Measurements from ENCODE around the gene CARNS1. TPM values are rescaled to one million over a fixed set of nuclear protein-coding genes. Genes with fewer than 3 reads are reported as not detected.
A peak's percentile ranks its signal among the peaks of the same experiment; 100 is the strongest.

Gene CARNS1
- total and polyA plus RNA-seq, 2 of the 13 experiments (the other 11 are each of a cell fraction or from before 2014, with no cell fraction given) = not detected

DNA sequence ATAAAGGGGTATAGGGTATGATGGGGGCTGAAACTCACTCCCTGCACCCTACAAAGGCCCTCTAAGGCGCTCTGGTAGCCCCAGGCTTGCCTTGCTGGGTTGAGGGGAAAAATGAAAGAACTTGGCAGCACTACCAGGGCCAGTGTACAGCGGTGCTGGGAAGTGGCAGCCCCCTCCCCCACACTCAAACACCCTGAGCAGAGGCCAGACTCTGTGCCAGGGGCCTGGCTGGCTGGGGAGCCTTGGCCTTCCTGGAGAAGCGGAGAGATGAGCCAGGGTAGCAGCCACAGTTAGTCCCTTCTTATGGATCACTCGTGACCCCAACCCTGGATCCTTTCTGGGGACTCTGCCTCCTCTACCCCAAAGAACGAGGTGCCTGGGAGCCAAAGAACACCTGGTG lies 50.9 kb downstream of the CARNS1 start:
- no peak overlapping the region for H3K27ac ChIP-seq (ENCODE audit: extremely low read length, insufficient read depth, low read length)
- no peak overlapping the region for H3K4me3 ChIP-seq (replicated peaks in 1 of 3; ENCODE audit: insufficient read depth in 1 of 3, low read depth in 2 of 3, low read length in 3 of 3)
- no peak overlapping the region for H2AFZ ChIP-seq (ENCODE audit: low read length)
- FAIRE-seq (no peak), ATAC-seq (no peak), DNase-seq (ENCODE audit: low spot score) (no peak)
- no peaks in the 10 kb centered on the region for H3K27me3 ChIP-seq (ENCODE audit: control insufficient read depth in 1 of 2, insufficient read depth in 2 of 2, low read length in 2 of 2)
- H3K4me2 ChIP-seq (ENCODE audit: low read depth, low read length) = no peak overlapping the region
- ChIA-PET CTCF (ENCODE audit: low intra/inter-chr PET ratio, low total read pairs) (no interaction called here), POLR2A (interaction anchor here (2.2 to 2.5 kb wide), 2 partner anchors 65 to 75 kb away, joined by 10 to 16 read pairs; partner anchors contain the start of genes PPP1CA and RAD9A)
- H3K9me3 ChIP-seq (ENCODE audit: low read length) = no peaks in the 10 kb centered on the region
- 94% methylated on average over 5 of the region's 5 CpGs for WGBS (ENCODE audit: low lambda C conversion rate)
- H3K4me1 ChIP-seq (ENCODE audit: insufficient read depth, low read length) = peaks cover 56% of the 10 kb centered on the region
- intact Hi-C loops (cut with micrococcal nuclease; ENCODE audit: unreplicated experiment) = no loop called here
- BruUV-seq (replicated peaks) = no TSS peak
- no peaks in the 10 kb centered on the region for H4K20me1 ChIP-seq (ENCODE audit: insufficient read depth, low read length)
- in situ Hi-C loops (cut with HindIII; ENCODE audit: extremely low pct_ligation_motif_present, low pct_unique_long_range_greater_than_20kb) = loop anchor here (5.0 kb wide), 1 partner anchor 64 kb away; the partner anchor contains the start of genes PPP1CA and TBC1D10C
- H3K36me3 ChIP-seq (replicated peaks in 1 of 2; ENCODE audit: control insufficient read depth in 1 of 2, insufficient read depth in 2 of 2, low read length in 2 of 2) = no peaks in the 10 kb centered on the region
- H3K79me2 ChIP-seq (ENCODE audit: insufficient read depth, low read length) = no peaks in the 10 kb centered on the region
- H3K9ac ChIP-seq (ENCODE audit: insufficient read depth, low read depth, low read length) = no peak overlapping the region
- TF ChIP-seq POLR2A (IDR thresholded peaks at IDR 0.05; ENCODE audit: insufficient read depth in 1 of 2, low read depth in 2 of 2, low read length in 2 of 2) (no peak), HMGA1 (CRISPR knock-in tag; conservative IDR thresholded peaks at IDR 0.05) (no peak), ZNF441 (CRISPR knock-in tag; IDR thresholded peaks at IDR 0.05; ENCODE audit: borderline replicate concordance) (no peak), KLF6 (CRISPR knock-in tag; IDR thresholded peaks at IDR 0.05) (no peak), ZNF253 (CRISPR knock-in tag; IDR thresholded peaks at IDR 0.05; ENCODE audit: borderline replicate concordance) (no peak), MEIS1 (CRISPR knock-in tag; IDR thresholded peaks at IDR 0.05; ENCODE audit: borderline replicate concordance) (no peak), FIP1L1 (IDR thresholded peaks at IDR 0.05; ENCODE audit: borderline replicate concordance, insufficient read depth, low read depth, low read length) (no peak), ZNF234 (CRISPR knock-in tag; conservative IDR thresholded peaks at IDR 0.05) (no peak)
- TF ChIP-seq, protein P1, sequence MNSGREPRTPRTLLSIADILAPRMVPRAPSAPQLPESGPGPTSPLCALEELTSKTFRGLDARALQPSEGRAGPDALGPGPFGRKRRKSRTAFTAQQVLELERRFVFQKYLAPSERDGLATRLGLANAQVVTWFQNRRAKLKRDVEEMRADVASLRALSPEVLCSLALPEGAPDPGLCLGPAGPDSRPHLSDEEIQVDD (CRISPR knock-in tag; IDR thresholded peaks at IDR 0.05; ENCODE audit: borderline replicate concordance) = no peak
- TF ChIP-seq, protein P2, sequence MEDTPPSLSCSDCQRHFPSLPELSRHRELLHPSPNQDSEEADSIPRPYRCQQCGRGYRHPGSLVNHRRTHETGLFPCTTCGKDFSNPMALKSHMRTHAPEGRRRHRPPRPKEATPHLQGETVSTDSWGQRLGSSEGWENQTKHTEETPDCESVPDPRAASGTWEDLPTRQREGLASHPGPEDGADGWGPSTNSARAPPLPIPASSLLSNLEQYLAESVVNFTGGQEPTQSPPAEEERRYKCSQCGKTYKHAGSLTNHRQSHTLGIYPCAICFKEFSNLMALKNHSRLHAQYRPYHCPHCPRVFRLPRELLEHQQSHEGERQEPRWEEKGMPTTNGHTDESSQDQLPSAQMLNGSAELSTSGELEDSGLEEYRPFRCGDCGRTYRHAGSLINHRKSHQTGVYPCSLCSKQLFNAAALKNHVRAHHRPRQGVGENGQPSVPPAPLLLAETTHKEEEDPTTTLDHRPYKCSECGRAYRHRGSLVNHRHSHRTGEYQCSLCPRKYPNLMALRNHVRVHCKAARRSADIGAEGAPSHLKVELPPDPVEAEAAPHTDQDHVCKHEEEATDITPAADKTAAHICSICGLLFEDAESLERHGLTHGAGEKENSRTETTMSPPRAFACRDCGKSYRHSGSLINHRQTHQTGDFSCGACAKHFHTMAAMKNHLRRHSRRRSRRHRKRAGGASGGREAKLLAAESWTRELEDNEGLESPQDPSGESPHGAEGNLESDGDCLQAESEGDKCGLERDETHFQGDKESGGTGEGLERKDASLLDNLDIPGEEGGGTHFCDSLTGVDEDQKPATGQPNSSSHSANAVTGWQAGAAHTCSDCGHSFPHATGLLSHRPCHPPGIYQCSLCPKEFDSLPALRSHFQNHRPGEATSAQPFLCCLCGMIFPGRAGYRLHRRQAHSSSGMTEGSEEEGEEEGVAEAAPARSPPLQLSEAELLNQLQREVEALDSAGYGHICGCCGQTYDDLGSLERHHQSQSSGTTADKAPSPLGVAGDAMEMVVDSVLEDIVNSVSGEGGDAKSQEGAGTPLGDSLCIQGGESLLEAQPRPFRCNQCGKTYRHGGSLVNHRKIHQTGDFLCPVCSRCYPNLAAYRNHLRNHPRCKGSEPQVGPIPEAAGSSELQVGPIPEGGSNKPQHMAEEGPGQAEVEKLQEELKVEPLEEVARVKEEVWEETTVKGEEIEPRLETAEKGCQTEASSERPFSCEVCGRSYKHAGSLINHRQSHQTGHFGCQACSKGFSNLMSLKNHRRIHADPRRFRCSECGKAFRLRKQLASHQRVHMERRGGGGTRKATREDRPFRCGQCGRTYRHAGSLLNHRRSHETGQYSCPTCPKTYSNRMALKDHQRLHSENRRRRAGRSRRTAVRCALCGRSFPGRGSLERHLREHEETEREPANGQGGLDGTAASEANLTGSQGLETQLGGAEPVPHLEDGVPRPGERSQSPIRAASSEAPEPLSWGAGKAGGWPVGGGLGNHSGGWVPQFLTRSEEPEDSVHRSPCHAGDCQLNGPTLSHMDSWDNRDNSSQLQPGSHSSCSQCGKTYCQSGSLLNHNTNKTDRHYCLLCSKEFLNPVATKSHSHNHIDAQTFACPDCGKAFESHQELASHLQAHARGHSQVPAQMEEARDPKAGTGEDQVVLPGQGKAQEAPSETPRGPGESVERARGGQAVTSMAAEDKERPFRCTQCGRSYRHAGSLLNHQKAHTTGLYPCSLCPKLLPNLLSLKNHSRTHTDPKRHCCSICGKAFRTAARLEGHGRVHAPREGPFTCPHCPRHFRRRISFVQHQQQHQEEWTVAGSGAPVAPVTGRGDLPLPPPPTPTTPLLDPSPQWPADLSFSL (CRISPR knock-in tag; IDR thresholded peaks at IDR 0.05) = no peak
- TF ChIP-seq, protein P3, sequence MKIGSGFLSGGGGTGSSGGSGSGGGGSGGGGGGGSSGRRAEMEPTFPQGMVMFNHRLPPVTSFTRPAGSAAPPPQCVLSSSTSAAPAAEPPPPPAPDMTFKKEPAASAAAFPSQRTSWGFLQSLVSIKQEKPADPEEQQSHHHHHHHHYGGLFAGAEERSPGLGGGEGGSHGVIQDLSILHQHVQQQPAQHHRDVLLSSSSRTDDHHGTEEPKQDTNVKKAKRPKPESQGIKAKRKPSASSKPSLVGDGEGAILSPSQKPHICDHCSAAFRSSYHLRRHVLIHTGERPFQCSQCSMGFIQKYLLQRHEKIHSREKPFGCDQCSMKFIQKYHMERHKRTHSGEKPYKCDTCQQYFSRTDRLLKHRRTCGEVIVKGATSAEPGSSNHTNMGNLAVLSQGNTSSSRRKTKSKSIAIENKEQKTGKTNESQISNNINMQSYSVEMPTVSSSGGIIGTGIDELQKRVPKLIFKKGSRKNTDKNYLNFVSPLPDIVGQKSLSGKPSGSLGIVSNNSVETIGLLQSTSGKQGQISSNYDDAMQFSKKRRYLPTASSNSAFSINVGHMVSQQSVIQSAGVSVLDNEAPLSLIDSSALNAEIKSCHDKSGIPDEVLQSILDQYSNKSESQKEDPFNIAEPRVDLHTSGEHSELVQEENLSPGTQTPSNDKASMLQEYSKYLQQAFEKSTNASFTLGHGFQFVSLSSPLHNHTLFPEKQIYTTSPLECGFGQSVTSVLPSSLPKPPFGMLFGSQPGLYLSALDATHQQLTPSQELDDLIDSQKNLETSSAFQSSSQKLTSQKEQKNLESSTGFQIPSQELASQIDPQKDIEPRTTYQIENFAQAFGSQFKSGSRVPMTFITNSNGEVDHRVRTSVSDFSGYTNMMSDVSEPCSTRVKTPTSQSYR (CRISPR knock-in tag; IDR thresholded peaks at IDR 0.05; ENCODE audit: borderline replicate concordance) = peak; percentile 58; the same call in 1 of the 2 replicates
